Testis (tissue), 3 donors: Measurements from ENCODE around the gene CD28. TPM values are rescaled to one million over a fixed set of nuclear protein-coding genes. Genes with fewer than 3 reads are reported as not detected.

Experiments used
- DNase-seq: peaks from one replicate; pipeline ENCODE4 v3.0.0-alpha.2; 2019
- H3K27ac ChIP-seq, 2 donors: fragments of 200-600 bp; sonication (generic); one replicate each; pipeline ENCODE4 v1.5.1; 2019
- H3K27me3 ChIP-seq: fragments of 200-600 bp; sonication (generic); one replicate; pipeline ENCODE4 v1.5.1; 2019
- H3K36me3 ChIP-seq: fragments of 200-600 bp; sonication (generic); one replicate; pipeline ENCODE4 v1.5.1; 2017; ENCODE audit warnings: low read depth; ENCODE audit errors: missing control alignments
- H3K4me1 ChIP-seq: fragments of 200-600 bp; sonication (generic); one replicate; pipeline ENCODE4 v1.5.1; 2019
- H3K4me3 ChIP-seq, 2 donors: fragments of 200-600 bp; sonication (generic); one replicate each; pipeline ENCODE4 v1.5.1; 2017 to 2019
- H3K9me3 ChIP-seq: fragments of 200-600 bp; sonication (generic); one replicate; pipeline ENCODE4 v1.5.1; 2017
- POLR2A ChIP-seq: fragments of 450-650 bp; IDR thresholded peaks from one replicate; pipeline ENCODE4 v1.6.1; 2017; ENCODE audit warnings: antibody characterized with exemption, mild to moderate bottlenecking, moderate library complexity
- WGBS, 2 donors: methylation state at CpG; one replicate each; pipeline ENCODE4 v1.1.5; 2018; 5-methylcytosine and 5-hydroxymethylcytosine counted together
- intact Hi-C: fragments of 100-400 bp; cut with DNase I; formaldehyde crosslinking; loops from one replicate; pipeline ENCODE4 v1.15.1; 2023; ENCODE audit warnings: low total_unique reads
- polyA plus RNA-seq: library from polyadenylated mRNA; stranded (reverse); fragments of 350-450 nt; fragmentation: Illumina TruSeq; extraction: RNeasy Lipid Tissue Mini Kit (QIAGEN cat#74804); gene quantifications from one replicate; pipeline ENCODE4 v1.2.3, GENCODE V29; 2014; ENCODE audit warnings: low read depth, low replicate concordance; ENCODE audit not compliant: insufficient read depth
- total RNA-seq, 2 donors: library from RNA; depleted of rRNA; stranded (reverse); fragments of >200 nt; gene quantifications; one replicate each; pipeline ENCODE4 v1.2.3, GENCODE V29; 2016
- TF ChIP-seq, protein P1 (sequence below), 3 experiments: fragments of 450-650 bp in 2 of 3; fragments of 200-600 bp in 1 of 3; sonication (generic) in 1 of 3; IDR thresholded peaks; one replicate each; pipeline ENCODE4 v1.5.1; 2016 to 2019; ENCODE audit warnings: antibody characterized with exemption in 3 of 3, mild to moderate bottlenecking in 2 of 3, moderate library complexity in 1 of 3

The CD28 gene
- total and polyA plus RNA-seq, 3 donors from 2014 or later: 0.24 to 0.91 (median 0.43) TPM

- no peaks in the 10 kb centered on the region for H3K4me1 ChIP-seq
- no peak for DNase-seq
Measured at GRCh38 chr2:203744091-203744490, 37.7 kb downstream of the CD28 start.

DNA sequence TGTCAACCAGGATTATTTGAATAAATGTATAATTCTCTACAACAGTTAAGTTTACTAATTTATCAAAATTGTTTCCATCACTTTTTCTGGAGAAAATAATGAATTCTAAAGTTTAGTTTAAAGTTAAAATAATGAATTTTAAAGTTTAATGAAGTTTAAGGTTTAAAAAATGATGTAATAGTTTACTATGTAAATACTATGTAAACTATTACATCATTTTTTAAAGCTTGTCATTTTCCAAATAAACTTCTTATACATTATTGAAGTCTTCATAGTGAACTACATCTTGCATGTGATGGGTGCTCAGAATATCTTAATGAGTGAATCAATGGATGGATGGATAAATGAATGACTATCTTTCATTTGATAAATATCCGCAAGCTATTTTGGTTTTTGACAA is 38.8 kb downstream of the CD28 start:
- intact Hi-C loops: no loop called here
- 94 to 100% methylated on average over 1 of the region's 1 CpG for WGBS, 2 donors
- no peak for DNase-seq
- Histone ChIP-seq H3K36me3 (no peaks in the 10 kb centered on the region), H3K4me1 (no peaks in the 10 kb centered on the region), H3K27ac (no peak overlapping the region), H3K9me3 (no peaks in the 10 kb centered on the region), H3K27me3 (no peaks in the 10 kb centered on the region), H3K4me3 (no peak overlapping the region)
- no peak for TF ChIP-seq POLR2A
- TF ChIP-seq, protein P1, sequence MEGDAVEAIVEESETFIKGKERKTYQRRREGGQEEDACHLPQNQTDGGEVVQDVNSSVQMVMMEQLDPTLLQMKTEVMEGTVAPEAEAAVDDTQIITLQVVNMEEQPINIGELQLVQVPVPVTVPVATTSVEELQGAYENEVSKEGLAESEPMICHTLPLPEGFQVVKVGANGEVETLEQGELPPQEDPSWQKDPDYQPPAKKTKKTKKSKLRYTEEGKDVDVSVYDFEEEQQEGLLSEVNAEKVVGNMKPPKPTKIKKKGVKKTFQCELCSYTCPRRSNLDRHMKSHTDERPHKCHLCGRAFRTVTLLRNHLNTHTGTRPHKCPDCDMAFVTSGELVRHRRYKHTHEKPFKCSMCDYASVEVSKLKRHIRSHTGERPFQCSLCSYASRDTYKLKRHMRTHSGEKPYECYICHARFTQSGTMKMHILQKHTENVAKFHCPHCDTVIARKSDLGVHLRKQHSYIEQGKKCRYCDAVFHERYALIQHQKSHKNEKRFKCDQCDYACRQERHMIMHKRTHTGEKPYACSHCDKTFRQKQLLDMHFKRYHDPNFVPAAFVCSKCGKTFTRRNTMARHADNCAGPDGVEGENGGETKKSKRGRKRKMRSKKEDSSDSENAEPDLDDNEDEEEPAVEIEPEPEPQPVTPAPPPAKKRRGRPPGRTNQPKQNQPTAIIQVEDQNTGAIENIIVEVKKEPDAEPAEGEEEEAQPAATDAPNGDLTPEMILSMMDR (IDR thresholded peaks at IDR 0.05): no peak

More at GRCh38 chr2:203744091-203744490, 37.7 kb downstream of the CD28 start:
- WGBS, 2 donors: 90 to 92% methylated on average over 4 of the region's 4 CpGs
- Histone ChIP-seq H3K27me3 (no peaks in the 10 kb centered on the region), H3K4me3 (no peak overlapping the region), H3K27ac (no peak overlapping the region), H3K36me3 (no peaks in the 10 kb centered on the region), H3K9me3 (no peaks in the 10 kb centered on the region)
- intact Hi-C loops: no loop called here
- TF ChIP-seq, protein P1 (IDR thresholded peaks at IDR 0.05): no peak
- no peak for TF ChIP-seq POLR2A

DNA sequence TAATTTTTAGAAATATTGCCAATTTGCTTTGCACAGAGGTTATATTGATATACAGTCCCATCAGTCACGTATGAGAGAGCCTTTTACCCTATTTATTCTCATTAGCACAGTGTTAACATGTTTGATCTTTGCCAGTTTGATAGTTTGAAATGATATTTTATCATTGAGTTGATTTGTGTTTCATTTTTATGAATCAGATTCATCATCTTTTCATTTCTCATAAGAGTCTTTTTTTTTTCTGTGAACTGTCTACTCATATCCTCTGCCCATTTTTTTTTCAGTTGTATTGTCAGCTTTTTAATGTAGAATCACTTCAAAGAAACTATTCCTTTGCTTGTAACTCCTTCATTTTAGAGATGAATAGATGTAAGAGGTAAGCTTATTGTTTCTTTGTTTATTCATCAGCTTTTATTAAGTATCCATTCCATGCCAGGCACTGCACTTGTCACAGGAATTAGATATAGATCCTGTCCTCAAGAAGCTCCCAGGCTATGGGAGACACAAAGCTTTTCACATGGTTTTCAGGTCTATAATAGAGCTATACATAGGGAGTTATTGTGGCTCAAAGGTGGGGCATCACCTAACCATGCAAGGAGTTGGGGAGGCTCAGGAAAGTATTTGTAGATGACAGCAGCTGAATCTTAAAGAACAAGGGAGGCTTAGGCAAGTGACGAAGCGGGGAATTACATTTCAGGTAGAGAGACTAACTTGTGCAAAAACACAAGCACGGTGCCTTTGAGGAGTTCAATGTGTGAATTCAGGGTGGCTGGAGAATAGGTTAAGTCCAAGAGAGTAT is 42.1 kb downstream of the CD28 start:
- H3K9me3 ChIP-seq: no peaks in the 10 kb centered on the region
- no peaks in the 10 kb centered on the region for H3K36me3 ChIP-seq
- H3K4me1 ChIP-seq: no peaks in the 10 kb centered on the region
- WGBS, 2 donors: 91 to 92% methylated on average over 4 of the region's 4 CpGs
- H3K4me3 ChIP-seq: no peak overlapping the region
- intact Hi-C loops: no loop called here
- DNase-seq: no peak
- no peak overlapping the region for H3K27ac ChIP-seq
- TF ChIP-seq, protein P1 (IDR thresholded peaks at IDR 0.05): no peak
- no peak for TF ChIP-seq POLR2A
- H3K27me3 ChIP-seq: no peaks in the 10 kb centered on the region

- Histone ChIP-seq H3K4me1 (no peaks in the 10 kb centered on the region), H3K36me3 (no peaks in the 10 kb centered on the region), H3K27ac (no peak overlapping the region), H3K27me3 (no peaks in the 10 kb centered on the region), H3K9me3 (no peaks in the 10 kb centered on the region), H3K4me3 (no peak overlapping the region)
- intact Hi-C loops: no loop called here
- no peak for DNase-seq
- TF ChIP-seq POLR2A: no peak
- TF ChIP-seq, protein P1 (IDR thresholded peaks at IDR 0.05): no peak
- 88 to 89% methylated on average over 6 of the region's 6 CpGs for WGBS, 2 donors
Measured at GRCh38 chr2:203750346-203751068, 44.1 kb downstream of the CD28 start.
